BLaER1 (cell line): ENCODE results near the gene VCX3A.
"Not testable (repeated sequence)": the region's sequence is repeated elsewhere in the genome, so short reads cannot be mapped to it uniquely, and the experiment has no call there.

Experiments
- H3K27ac ChIP-seq: shearing (Covaris generic); formaldehyde crosslinking; 2 replicates; pipeline ENCODE4 v1.8.1; 2022
- H3K27me3 ChIP-seq: shearing (Covaris generic); formaldehyde crosslinking; 2 replicates; pipeline ENCODE4 v1.8.1; 2022
- H3K36me3 ChIP-seq: shearing (Covaris generic); formaldehyde crosslinking; 2 replicates; pipeline ENCODE4 v1.8.1; 2022
- H3K4me1 ChIP-seq: shearing (Covaris generic); formaldehyde crosslinking; 2 replicates; pipeline ENCODE4 v1.8.1; 2022
- H3K4me2 ChIP-seq: shearing (Covaris generic); formaldehyde crosslinking; 2 replicates; pipeline ENCODE4 v1.8.1; 2022
- H3K4me3 ChIP-seq: shearing (Covaris generic); formaldehyde crosslinking; 2 replicates; pipeline ENCODE4 v1.8.1; 2022
- H3K9ac ChIP-seq: shearing (Covaris generic); formaldehyde crosslinking; 2 replicates; pipeline ENCODE4 v1.8.1; 2022
- H3K9me3 ChIP-seq: shearing (Covaris generic); formaldehyde crosslinking; 2 replicates; pipeline ENCODE4 v1.8.1; 2022
- H4K20me1 ChIP-seq: shearing (Covaris generic); formaldehyde crosslinking; 2 replicates; pipeline ENCODE4 v1.8.1; 2022
- Cebpa-rat ChIP-seq: shearing (Covaris generic); IDR thresholded peaks from 2 replicates; pipeline ENCODE4 v1.8.1; 2022

The VCX3A gene

GRCh38 chrX:6535018-6535417, at the start of gene VCX3A:
Gene VCX3A (minus strand): TSS chrX:6535118. CDS start chrX:6534497, 621 bp downstream.
- H3K4me1 ChIP-seq, H3K27ac ChIP-seq, H4K20me1 ChIP-seq, H3K36me3 ChIP-seq, H3K4me3 ChIP-seq, H3K4me2 ChIP-seq, H3K27me3 ChIP-seq, H3K9me3 ChIP-seq, H3K9ac ChIP-seq: not testable (repeated sequence)

- Histone ChIP-seq H3K4me3 (no peak overlapping the region), H3K36me3 (no peaks in the 10 kb centered on the region), H3K9ac (no peak overlapping the region), H3K4me1 (no peaks in the 10 kb centered on the region), H3K9me3 (no peaks in the 10 kb centered on the region), H4K20me1 (no peaks in the 10 kb centered on the region), H3K27me3 (no peaks in the 10 kb centered on the region), H3K4me2 (no peak overlapping the region), H3K27ac (no peak overlapping the region)
- no peak for TF ChIP-seq Cebpa-rat
Observed at GRCh38 chrX:6574762-6575161, 39.8 kb upstream of the VCX3A start.

- Histone ChIP-seq H4K20me1 (no peaks in the 10 kb centered on the region), H3K4me1 (no peaks in the 10 kb centered on the region), H3K36me3 (no peaks in the 10 kb centered on the region), H3K27me3 (no peaks in the 10 kb centered on the region), H3K9ac (no peak overlapping the region), H3K27ac (no peak overlapping the region), H3K9me3 (peaks cover 17% of the 10 kb centered on the region), H3K4me3 (no peak overlapping the region), H3K4me2 (no peak overlapping the region)
- TF ChIP-seq Cebpa-rat = no peak
Observed at GRCh38 chrX:6568031-6568430, 33.1 kb upstream of the VCX3A start.

- Histone ChIP-seq H3K36me3 (no peaks in the 10 kb centered on the region), H3K4me3 (no peak overlapping the region), H3K27ac (no peak overlapping the region), H4K20me1 (no peaks in the 10 kb centered on the region), H3K4me1 (no peaks in the 10 kb centered on the region), H3K4me2 (no peak overlapping the region), H3K9me3 (peaks cover 32% of the 10 kb centered on the region), H3K27me3 (no peaks in the 10 kb centered on the region), H3K9ac (no peak overlapping the region)
- TF ChIP-seq Cebpa-rat = no peak
Observed at GRCh38 chrX:6558979-6559378, 24.1 kb upstream of the VCX3A start.

- no peaks in the 10 kb centered on the region for H4K20me1 ChIP-seq
- H3K36me3 ChIP-seq = no peaks in the 10 kb centered on the region
- H3K27ac ChIP-seq = no peak overlapping the region
- H3K9me3 ChIP-seq = peaks cover 19% of the 10 kb centered on the region
- H3K9ac ChIP-seq = no peak overlapping the region
- no peak overlapping the region for H3K4me2 ChIP-seq
- no peaks in the 10 kb centered on the region for H3K27me3 ChIP-seq
- no peak overlapping the region for H3K4me3 ChIP-seq
- H3K4me1 ChIP-seq = no peaks in the 10 kb centered on the region
- TF ChIP-seq Cebpa-rat = no peak
Observed at GRCh38 chrX:6557690-6558089, 22.8 kb upstream of the VCX3A start.

- Histone ChIP-seq H3K9me3 (no peaks in the 10 kb centered on the region), H3K27me3 (no peaks in the 10 kb centered on the region), H3K27ac (no peak overlapping the region), H3K4me3 (no peak overlapping the region), H3K9ac (no peak overlapping the region), H3K36me3 (no peaks in the 10 kb centered on the region), H3K4me2 (no peak overlapping the region), H3K4me1 (no peaks in the 10 kb centered on the region), H4K20me1 (no peaks in the 10 kb centered on the region)
- TF ChIP-seq Cebpa-rat = no peak
Observed at GRCh38 chrX:6550999-6551398, 16.1 kb upstream of the VCX3A start.

GRCh38 chrX:6545712-6546111, 10.8 kb upstream of the VCX3A start:
- Histone ChIP-seq H3K27ac (no peak overlapping the region), H3K9me3 (no peaks in the 10 kb centered on the region; the same call in 1 of the 2 replicates), H3K36me3 (no peaks in the 10 kb centered on the region), H3K4me3 (no peak overlapping the region), H3K4me2 (no peak overlapping the region), H3K4me1 (peaks cover 8% of the 10 kb centered on the region; the same call in 1 of the 2 replicates), H3K27me3 (no peaks in the 10 kb centered on the region), H3K9ac (no peak overlapping the region), H4K20me1 (no peaks in the 10 kb centered on the region)
- no peak for TF ChIP-seq Cebpa-rat

- Histone ChIP-seq H3K9ac (no peak overlapping the region), H3K27ac (no peak overlapping the region), H4K20me1 (no peaks in the 10 kb centered on the region), H3K27me3 (no peaks in the 10 kb centered on the region), H3K9me3 (no peaks in the 10 kb centered on the region), H3K4me2 (no peak overlapping the region), H3K4me1 (no peaks in the 10 kb centered on the region), H3K36me3 (no peaks in the 10 kb centered on the region), H3K4me3 (no peak overlapping the region)
- no peak for TF ChIP-seq Cebpa-rat
Observed at GRCh38 chrX:6526564-6527136, 8.3 kb downstream of the VCX3A start.

- H4K20me1 ChIP-seq = no peaks in the 10 kb centered on the region
- no peak overlapping the region for H3K4me3 ChIP-seq
- no peak overlapping the region for H3K4me2 ChIP-seq
- H3K4me1 ChIP-seq = no peaks in the 10 kb centered on the region
- TF ChIP-seq Cebpa-rat = no peak
- H3K27ac ChIP-seq = no peak overlapping the region
- H3K9me3 ChIP-seq = no peaks in the 10 kb centered on the region
- no peak overlapping the region for H3K9ac ChIP-seq
- H3K36me3 ChIP-seq = no peaks in the 10 kb centered on the region
- no peaks in the 10 kb centered on the region for H3K27me3 ChIP-seq
Observed at GRCh38 chrX:6517376-6517775, 17.5 kb downstream of the VCX3A start.

GRCh38 chrX:6506444-6506843, 28.5 kb downstream of the VCX3A start:
- Histone ChIP-seq H4K20me1 (no peaks in the 10 kb centered on the region), H3K9me3 (no peaks in the 10 kb centered on the region), H3K27me3 (no peaks in the 10 kb centered on the region), H3K27ac (no peak overlapping the region), H3K4me3 (no peak overlapping the region), H3K4me1 (no peaks in the 10 kb centered on the region), H3K9ac (no peak overlapping the region), H3K4me2 (no peak overlapping the region), H3K36me3 (no peaks in the 10 kb centered on the region)
- no peak for TF ChIP-seq Cebpa-rat

- Histone ChIP-seq H4K20me1 (no peaks in the 10 kb centered on the region), H3K9me3 (no peaks in the 10 kb centered on the region), H3K9ac (no peak overlapping the region), H3K36me3 (no peaks in the 10 kb centered on the region), H3K27ac (no peak overlapping the region), H3K4me2 (no peak overlapping the region), H3K27me3 (no peaks in the 10 kb centered on the region), H3K4me3 (no peak overlapping the region), H3K4me1 (no peaks in the 10 kb centered on the region)
- TF ChIP-seq Cebpa-rat = no peak
Observed at GRCh38 chrX:6505960-6506359, 29.0 kb downstream of the VCX3A start.
